ENCODE results near the gene ZNF367.

Gene ZNF367

DNA sequence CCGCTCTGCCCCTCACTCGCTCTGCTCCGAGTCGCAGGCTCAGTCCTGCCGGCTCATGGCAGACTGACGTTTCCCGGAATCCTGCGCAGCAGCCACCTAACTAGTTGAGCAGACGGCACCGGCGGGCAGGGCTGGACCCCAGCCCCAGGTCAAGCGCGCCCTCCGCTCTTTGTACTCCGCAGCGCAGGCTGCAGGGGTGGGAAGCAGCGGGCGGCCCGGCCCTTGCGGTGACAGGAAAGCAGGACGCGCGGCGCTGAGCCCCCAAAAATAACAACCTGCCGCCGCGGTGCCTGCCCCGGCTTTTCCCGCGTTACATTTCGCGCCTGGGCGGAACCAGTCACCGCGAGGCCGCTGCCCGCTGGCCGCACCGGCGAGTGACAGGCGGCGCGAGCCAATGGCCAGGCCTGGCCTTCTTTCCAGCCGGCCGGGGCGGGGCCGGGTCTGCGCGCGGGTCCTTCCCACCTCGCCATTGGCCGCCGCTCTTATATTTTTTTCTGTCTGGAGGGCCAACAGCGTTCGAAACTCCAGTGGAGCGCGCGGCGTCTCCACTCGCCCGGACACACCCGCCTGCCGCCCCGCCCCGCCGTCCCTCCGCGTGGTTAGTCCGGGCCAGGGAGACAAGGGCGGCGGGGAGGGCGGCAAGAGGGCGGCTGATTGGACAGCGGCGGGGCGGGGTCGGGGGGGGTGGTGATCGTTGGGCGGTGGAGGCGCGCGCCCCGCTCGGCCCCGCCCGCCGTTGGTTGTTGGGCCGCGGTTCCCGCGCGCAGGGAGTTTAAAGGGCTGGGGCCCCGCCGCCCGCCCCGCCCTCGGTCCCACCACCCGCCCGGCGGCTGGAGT lies at the start of gene ZNF367:
Gene ZNF367 (minus strand): TSS at position 288 of the 837 bp plus-strand sequence. CDS start 338 bp downstream, outside the sequence.
- peak; percentile 99 for DNase-seq (ENCODE audit: low read depth)

DNA sequence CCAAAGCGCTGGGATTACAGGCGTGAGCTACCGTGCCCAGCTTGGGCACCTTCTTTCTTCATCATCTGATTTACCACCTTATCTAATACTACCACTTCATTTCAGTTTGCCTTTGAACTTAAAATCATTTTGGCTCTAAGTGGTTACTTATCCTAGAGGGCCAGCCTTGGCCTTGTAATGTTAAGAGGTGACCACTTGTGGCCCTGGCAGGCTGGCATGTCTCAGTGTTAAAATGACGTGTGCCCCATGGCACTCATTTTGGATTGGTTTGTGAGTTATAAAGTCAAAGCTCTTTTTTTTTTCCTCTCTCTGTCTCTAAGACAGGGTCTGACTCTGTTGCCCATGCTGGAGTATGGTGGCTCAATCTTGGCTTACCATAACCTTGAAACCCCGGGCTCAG lies 49.6 kb upstream of the ZNF367 start:
- no peak for DNase-seq (ENCODE audit: low read depth)

DNA sequence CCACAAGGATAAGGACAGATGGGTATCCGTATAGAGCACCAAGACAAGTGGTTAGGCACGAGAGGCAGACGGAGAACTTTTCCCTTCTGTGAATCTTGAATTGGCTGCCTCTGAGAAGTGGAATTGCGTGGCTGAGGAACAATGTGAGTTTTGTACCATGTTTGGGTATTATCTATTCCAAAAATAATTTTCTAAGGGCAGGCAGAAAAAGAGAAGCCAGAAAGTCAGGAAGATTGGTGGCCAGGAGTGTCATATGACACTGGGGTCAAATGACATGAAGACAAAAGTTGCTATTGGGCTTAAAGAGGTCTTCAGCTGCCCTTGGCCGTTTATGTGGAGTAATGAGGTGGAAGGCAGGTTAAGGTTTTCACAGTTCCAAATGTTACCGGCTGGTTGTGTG lies 46.3 kb upstream of the ZNF367 start:
- no peak for DNase-seq (ENCODE audit: low read depth)

DNA sequence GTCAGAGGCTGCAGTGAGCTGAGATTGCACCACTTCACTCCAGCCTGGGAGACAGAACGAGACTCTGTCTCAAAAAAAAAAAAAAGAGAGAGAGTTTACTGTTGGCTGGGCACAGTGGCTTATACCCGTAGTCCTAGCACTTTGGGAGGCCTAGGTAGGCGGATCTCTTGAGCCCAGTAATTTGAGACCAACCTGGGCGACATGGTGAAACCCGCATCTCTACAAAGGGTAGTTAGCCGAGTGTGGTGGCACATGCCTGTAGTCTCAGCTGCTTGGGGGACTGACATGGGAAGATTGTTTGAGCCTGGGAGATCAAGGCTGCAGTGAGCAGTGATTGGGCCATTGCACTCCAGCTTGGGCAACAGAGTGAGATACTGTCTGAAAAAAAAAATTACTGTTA lies 44.4 kb upstream of the ZNF367 start:
- DNase-seq (ENCODE audit: low read depth) = no peak

DNA sequence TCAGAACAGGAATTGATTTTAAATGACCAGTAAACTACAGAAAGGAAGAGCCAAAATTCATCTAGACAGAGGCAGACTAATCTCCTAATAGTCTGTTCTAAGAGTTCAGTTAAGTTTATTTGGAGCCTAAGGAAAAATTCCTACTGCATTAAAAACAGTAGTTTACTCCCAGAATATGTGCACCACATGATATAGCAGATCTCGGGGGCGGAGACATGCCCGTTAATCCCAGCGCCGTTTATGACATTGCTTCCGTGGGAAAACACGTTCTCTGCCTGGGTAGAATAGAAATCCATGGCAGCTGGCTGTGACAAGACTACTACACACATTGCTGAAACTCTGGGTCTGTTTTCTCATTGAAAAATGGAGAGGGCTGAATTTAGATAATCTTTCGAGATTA lies 43.2 kb upstream of the ZNF367 start:
- peak; percentile 47 for DNase-seq (ENCODE audit: low read depth)

DNA sequence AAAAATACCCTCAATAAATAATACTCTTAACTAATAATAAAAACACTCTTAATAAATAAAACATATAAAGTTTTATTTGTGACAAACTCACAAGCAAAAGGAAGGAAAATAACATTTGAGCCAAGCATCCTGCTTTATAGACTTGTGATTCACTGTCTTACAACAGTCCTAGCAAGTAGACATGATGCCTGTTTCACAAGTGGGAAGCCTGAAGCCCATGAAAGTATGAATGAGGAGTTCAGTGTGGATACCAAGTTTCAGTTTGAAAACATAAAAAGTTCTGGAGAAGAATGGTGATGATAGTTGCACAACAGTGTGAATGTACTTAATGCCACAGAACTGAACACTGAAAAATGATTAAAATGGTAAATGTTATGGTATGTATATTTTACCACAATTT lies 42.7 kb upstream of the ZNF367 start:
- DNase-seq (ENCODE audit: low read depth) = peak; percentile 84

DNA sequence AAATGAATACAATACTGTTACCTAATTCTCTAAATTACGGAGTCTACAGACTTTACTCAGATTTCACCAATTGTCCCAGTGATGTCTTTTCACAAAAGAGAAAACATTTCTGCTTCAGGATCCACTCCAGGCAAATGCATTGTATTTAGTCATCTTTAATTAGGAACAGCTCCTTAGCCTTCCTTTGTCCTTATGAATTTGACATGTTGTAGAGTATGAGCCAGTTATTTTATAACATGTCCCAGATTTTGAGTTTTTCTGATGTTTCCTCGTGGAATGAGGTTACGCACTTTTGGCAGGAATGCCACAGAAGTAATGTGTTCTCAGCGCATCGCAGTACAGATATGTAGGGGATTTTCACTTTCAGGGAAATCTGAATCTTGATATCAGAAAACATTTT lies 42.3 kb upstream of the ZNF367 start:
- DNase-seq (ENCODE audit: low read depth) = no peak

DNA sequence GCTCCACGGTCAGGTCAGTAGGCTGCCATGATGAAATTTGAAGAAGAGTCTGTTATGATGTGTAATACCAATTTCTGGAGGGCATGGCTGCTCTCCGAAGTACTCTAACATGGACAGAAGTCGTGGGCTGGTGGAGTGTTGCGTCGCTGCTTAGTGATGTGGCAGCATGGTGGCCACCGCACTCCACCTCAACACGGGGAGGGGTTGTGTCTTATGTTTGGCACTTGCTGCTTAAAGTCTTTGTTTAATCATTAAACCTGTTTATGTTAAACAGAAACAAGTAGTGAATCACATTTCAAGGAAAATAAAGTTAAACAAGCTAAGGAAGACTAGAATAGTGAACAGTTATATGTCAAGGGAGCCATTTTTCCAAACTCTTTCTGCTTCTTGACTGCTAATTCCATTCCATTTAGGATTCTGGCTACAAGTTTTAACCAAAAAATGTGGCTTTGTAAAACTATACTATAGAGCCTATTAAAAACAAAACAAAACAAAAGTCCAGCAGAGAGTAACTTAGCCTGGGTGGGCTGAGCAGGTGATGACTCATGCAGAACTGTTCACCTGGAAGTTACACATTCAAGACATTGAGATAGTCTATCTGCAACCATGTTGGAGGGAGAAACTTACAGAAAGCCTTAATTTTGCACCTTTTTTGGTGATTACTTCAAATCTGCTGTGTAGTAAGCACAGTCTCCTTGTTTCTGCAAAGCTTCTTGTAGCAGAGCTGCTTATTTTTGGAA lies 41.3 kb upstream of the ZNF367 start:
- no peak for DNase-seq (ENCODE audit: low read depth)

DNA sequence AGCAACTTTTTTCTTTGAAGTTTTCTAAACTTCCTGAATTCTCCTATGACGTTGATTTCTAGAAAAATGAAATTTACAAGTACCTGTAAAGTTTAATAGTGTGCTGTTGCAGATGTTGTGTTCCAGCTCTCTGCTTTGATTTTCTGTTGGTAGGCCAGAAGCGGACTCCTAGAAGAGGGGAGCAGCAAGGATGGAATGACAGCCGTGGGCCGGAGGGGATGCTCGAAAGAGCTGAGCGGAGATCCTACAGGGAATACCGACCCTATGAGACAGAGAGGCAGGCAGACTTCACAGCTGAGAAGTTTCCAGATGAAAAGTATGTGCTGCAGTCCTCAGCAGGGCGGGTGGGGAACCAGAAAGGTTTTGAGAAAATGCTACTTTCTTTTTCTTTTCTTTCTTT lies 40.1 kb upstream of the ZNF367 start:
- no peak for DNase-seq (ENCODE audit: low read depth)

DNA sequence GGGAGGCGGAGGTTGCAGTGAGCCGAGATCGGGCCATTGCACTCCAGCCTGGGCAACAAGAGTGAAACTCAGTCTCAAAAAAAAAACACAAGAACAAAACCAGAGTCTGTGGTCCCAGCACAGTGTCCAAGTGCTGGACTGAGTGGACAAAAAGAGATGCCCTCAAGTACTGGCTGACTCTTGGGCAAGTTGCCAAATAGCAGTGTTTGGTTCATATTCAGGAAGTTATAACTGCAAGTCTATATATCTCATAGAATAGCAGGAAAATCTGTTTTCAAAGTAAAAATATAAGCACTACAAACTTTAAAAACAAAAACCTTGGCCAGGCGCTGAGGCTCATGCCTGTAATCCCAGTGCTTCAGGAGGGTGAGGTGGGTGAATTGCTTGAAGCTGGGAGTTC lies 39.1 kb upstream of the ZNF367 start:
- DNase-seq (ENCODE audit: low read depth) = no peak

DNA sequence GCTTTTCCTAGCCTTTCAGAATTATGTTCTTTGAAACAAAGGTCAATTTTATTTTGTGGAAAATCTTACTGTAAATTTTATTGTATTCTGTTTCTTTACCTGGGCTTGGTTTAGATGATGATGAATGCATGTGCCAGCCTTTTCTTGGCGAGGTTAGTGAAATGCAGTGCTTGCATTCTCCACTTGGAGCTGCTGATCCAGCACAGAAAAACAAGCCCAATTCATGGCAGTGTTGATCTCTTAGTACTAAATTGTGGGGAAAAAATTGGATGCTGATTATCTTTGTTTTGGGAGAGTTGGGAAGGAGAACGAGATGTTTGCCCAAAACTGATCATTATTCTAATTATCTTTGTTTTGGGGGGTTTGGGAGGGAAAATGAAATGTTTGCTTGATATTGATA lies 35.5 kb upstream of the ZNF367 start:
- peak; percentile 53 for DNase-seq (ENCODE audit: low read depth)

DNA sequence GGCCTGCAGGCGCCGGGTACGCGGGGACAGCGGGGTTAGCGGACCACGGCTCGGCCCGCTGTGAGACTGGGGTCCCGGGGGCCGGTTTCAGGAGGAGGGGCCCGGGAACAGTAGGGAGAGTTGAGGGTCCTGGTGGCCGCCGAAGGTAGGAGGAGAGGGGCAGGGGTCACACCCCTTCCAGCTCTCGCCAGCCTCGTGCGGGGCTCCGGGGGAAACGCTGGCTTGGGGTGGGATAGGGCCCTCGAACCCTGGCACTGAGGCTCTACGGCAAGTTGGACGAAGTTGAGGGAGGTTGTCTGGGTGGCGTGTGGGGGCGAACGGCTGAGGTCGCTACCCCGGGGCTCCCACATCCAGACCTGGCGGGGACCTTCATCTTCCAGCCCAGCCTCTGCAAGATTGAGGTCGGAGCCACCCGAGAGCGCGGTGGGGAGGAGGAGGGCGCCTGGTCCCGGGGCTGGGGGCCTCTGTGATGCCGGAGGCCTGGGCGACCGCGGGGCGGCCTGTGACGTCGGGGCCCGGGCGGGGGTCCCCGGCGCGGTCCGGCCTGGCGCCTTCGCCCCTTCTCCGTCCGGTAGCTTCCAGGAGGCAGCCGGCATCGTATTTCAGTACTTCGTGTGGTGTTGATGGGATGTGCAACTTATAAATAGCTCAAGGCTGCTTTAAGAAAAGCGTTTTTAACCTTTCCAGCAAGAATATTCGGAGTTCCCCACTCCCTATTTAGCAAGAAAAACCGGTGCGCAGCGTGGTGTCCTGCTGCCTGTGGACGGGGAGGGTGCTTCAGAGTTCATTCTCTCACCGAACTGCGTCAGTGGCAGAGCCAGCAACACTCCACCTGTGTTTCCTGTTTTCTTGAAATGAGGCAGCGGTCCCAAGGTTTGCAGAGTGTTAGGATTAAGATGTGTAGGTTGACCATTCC lies 32.7 kb upstream of the ZNF367 start:
- DNase-seq (ENCODE audit: low read depth) = peak; percentile 61

DNA sequence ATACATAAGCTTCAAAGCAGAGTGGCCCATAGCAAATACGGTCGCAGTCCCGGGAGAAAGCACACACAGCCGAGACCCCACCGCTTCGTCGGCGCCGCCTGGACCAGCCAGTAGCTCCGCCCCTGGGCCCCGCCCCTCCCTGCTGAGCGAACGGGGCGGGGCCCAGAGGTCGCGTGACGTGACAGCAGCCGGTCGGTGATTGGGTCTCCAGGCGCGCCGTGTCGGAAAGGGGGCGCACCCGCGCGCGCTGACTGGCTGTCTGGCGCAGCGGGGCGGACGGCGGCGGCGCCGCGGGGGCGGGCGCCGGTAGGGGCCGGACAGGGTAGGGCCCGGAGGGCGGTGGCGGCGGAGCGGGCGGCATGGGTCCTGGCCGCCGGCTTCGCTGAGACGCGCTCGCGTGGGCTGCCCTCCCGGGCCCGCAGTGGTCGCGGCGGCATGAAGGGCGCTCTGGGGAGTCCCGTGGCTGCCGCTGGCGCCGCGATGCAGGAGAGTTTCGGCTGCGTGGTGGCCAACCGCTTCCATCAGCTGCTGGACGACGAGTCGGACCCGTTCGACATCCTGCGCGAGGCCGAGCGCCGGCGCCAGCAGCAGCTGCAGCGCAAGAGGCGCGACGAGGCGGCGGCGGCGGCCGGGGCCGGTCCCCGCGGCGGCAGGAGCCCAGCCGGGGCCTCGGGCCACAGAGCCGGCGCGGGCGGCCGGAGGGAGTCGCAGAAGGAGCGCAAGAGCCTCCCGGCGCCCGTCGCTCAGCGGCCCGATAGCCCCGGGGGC lies 31.9 kb upstream of the ZNF367 start, which contains the start of gene HABP4:
Gene HABP4 (plus strand): TSS at position 325 of the 768 bp plus-strand sequence. CDS start 111 bp downstream, at position 436.
- DNase-seq (ENCODE audit: low read depth) = peak; percentile 93

DNA sequence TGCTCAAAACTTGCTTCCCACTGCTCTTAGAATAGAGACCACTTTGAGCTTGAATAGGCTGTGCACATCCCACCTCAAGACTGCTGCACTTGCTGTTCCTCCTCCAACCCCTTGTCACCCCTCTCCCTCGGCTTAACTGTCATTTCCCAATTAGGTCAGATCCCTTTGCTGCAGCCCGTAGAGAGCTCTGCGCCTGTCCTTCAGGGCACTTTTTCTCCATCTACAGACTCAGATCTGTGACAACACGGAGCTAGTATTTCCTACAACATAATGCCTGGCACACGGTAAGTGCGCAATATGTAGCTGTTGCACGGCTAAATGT lies 31.3 kb upstream of the ZNF367 start:
- no peak for DNase-seq (ENCODE audit: low read depth)

DNA sequence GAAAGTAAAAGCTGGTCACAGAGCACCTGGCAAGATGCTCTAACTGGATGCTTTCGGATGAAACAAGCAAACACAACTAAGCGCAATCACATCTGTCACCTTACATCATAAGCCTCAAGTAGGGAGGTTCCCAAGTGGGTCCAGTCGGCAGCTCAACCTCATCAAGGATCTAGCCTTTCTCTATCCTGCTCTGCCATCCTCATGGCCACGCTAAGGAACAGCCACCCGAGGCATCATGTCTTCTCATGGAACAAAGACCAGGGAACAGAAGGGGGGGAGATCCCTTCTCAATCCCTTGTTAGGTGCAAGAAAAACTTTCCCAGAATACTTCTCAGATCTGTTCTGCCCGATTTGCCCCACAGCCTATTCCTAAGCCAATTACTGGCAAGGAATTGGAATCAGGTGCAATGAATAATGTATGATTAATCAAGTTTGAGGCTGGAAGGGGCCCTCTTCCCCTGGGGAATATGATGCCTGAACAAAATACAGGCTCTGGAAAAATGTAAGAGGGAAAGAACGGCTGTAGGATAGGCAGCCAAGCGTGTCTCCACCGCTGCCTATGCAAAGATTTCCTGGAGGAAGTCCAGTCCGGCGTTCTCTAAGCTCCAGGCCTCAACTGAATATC lies 30.5 kb upstream of the ZNF367 start:
- no peak for DNase-seq (ENCODE audit: low read depth)

DNA sequence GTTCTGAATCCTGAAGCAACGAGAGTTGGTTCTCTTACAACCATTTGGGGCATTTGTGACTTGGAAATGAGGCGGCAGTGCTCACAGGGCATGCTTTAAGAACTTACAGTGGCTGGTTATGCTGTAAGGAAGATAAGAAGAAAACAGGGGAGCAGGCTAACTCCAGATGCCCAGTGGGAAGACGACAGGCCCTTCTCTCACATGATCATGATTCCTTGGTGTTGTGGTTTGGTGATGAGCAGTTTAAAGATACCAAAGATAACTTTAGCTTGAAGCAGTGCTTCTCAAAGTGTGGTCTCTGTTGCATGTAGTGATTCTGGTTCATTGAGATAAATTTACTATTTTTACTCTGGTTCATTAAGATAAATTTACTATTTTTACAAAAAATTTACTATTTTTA lies 29.2 kb upstream of the ZNF367 start:
- DNase-seq (ENCODE audit: low read depth) = no peak

DNA sequence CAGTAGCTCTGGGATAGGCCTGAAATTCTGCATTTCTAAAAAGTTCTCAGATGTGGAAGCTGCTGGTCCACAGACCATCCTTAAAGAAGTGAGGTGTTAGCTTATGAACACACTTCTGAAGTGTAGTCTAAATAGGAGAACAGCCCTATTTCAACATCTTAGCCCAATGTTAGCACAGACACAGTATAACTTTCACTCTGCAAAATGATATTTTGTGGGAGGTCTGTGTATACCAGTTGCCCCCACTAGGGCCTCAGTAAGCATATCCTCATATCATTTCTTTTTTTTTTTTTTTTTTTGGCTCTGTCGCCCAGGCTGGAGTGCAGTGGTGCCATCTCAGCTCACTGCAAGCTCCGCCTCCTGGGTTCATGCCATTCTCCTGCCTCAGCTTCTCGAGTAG lies 24.3 kb upstream of the ZNF367 start:
- no peak for DNase-seq (ENCODE audit: low read depth)

DNA sequence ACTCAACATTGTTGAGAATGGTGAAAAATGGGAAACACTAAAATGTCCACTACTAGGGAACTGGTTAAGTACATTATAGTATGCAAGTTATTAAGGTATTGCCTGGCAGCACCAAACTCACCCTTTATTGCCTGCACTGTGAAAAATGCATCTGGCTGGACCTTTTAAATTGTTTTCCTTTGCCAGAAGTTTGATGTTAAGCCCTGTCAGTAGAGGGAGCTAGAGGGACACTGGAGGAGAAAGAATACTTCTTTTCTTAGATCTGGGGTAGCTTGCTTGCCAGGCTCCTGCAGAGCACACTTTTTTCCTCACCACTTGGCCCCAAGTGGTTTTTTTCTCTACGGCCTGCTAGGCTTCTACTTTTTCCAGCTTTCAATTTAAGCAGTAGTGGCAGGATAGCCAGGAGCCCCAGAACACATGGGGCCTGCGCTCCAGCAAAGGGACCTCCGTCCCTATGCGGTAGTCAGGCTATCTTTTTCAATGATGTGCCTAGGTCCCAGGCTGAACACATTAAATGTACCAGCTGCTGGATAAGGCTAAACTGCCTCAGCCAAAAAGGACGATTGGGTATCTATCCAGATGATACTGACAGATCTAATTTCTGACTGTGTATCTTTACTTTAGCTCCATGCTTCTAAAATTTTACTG lies 23.8 kb upstream of the ZNF367 start:
- no peak for DNase-seq (ENCODE audit: low read depth)

DNA sequence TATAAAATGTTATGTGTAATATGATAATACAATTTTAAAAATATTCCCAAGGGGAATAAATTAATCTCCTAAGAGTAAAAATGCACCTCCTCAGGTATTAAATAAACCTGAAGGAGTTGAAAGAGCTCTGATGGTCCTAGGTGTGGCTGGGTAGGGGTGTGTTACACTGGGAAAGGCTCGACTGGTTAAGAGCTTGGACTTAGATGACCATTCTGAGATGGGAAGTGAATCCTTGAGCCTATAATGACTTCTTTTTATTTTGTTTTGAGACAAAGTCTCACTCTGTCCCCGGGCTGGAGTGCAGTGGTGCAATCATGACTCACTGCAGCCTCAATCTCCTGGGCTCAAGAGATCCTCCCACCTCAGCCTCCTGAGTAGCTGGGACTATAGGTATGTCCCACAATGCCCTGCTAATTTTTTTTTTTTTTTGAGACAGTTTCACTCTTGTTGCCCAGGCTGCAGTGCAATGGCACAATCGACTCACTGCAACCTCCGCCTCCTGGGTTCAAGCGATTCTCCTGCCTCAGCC lies 22.6 kb upstream of the ZNF367 start:
- DNase-seq (ENCODE audit: low read depth) = no peak

DNA sequence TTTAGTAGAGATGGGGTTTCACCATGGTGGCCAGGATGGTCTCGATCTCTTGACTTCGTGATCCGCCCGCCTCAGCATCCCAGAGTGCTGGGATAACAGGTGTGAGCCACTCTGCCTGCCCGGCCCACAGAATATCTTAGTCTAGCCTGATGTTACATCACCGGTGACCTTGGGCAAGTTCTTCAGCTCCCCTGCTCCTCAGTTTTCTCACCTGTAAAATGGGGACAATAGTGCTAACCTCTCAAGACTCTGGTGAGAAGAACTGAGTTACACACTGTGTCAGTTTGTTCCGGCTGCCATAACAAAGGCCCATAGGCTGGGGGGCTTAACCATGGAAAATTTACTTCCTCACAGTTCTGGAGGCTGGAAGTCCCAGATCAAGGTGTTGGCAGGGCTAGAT lies 19.3 kb upstream of the ZNF367 start:
- no peak for DNase-seq (ENCODE audit: low read depth)

Measured in iris pigment epithelial cell (primary cell).